Neural cell (in vitro differentiated cells): ENCODE data around the gene CYCS. TPM values are rescaled to one million over a fixed set of nuclear protein-coding genes. Genes with fewer than 3 reads are reported as not detected.
"Not testable (repeated sequence)": the region's sequence is repeated elsewhere in the genome, so short reads cannot be mapped to it uniquely, and the experiment has no call there.

ENCODE experiments used
- H2AFZ ChIP-seq: fragments of 200-600, 300-800 bp; sonication (generic), shearing (Covaris generic); 2 replicates; pipeline ENCODE4 v1.6.0; 2014; ENCODE audit warnings: low read depth, mild to moderate bottlenecking, antibody characterized with exemption, low read length, moderate library complexity
- H3F3A ChIP-seq: fragments of 200-600 bp; shearing (Covaris generic); 2 replicates; pipeline ENCODE4 v1.6.1; 2016; ENCODE audit warnings: mild to moderate bottlenecking, moderate library complexity, mixed read lengths, antibody characterized with exemption, low read length; ENCODE audit not compliant: insufficient read depth, poor library complexity, severe bottlenecking
- H3K27ac ChIP-seq: fragments of 200-600, 300-800 bp; sonication (generic), shearing (Covaris generic); 2 replicates; pipeline ENCODE4 v1.5.1; 2014; ENCODE audit warnings: mild to moderate bottlenecking, low read length, moderate library complexity
- H3K27me3 ChIP-seq: fragments of 300-800, 200-600 bp; sonication (generic), shearing (Covaris generic); 2 replicates; pipeline ENCODE4 v1.6.0; 2014; ENCODE audit warnings: mild to moderate bottlenecking, low read depth, low read length, moderate library complexity; ENCODE audit not compliant: insufficient read depth
- H3K36me3 ChIP-seq: fragments of 300-800, 200-600 bp; sonication (generic), shearing (Covaris generic); 2 replicates; pipeline ENCODE4 v1.5.1; 2014; ENCODE audit warnings: mild to moderate bottlenecking, antibody characterized with exemption, low read length, moderate library complexity; ENCODE audit not compliant: insufficient read depth
- H3K4me2 ChIP-seq: fragments of 300-800, 200-600 bp; sonication (generic), shearing (Covaris generic); 2 replicates; pipeline ENCODE4 v1.6.0; 2014; ENCODE audit warnings: mild to moderate bottlenecking, low read length
- H3K4me3 ChIP-seq: fragments of 300-800, 200-600 bp; sonication (generic), shearing (Covaris generic); 2 replicates; pipeline ENCODE4 v1.5.1; 2014; ENCODE audit warnings: mild to moderate bottlenecking, low read length, moderate library complexity
- H3K79me2 ChIP-seq: fragments of 200-600 bp; shearing (Covaris generic); replicated peaks from 2 replicates; pipeline ENCODE4 v1.6.0; 2014; ENCODE audit warnings: mild to moderate bottlenecking, low read length, moderate library complexity; ENCODE audit not compliant: insufficient read depth
- H3K9ac ChIP-seq: fragments of 300-800, 200-600 bp; sonication (generic), shearing (Covaris generic); 2 replicates; pipeline ENCODE4 v1.6.1; 2016; ENCODE audit warnings: mild to moderate bottlenecking, low read length, mixed read lengths
- H3K9me2 ChIP-seq: fragments of 200-600 bp; shearing (Covaris generic); 2 replicates; pipeline ENCODE4 v1.6.1; 2016; ENCODE audit warnings: mild to moderate bottlenecking, low read length, mixed read lengths; ENCODE audit not compliant: insufficient read depth
- H3K9me3 ChIP-seq: fragments of 200-600, 300-800 bp; sonication (generic), shearing (Covaris generic); 2 replicates; pipeline ENCODE4 v1.6.1; 2016; ENCODE audit warnings: mild to moderate bottlenecking, mixed run types, low read length, moderate library complexity, mixed read lengths
- H4K20me1 ChIP-seq: fragments of 200-600 bp; shearing (Covaris generic); 2 replicates; pipeline ENCODE4 v1.6.1; 2016; ENCODE audit warnings: mild to moderate bottlenecking, mixed run types; ENCODE audit not compliant: insufficient read depth
- EP300 ChIP-seq: fragments of 450-650 bp; conservative IDR thresholded peaks from 2 replicates; pipeline ENCODE4 v1.6.1; 2014; ENCODE audit warnings: antibody characterized with exemption, mild to moderate bottlenecking, moderate library complexity; ENCODE audit not compliant: poor library complexity, severe bottlenecking
- EZH2 ChIP-seq: fragments of 200-600, 300-800 bp; shearing (Covaris generic), sonication (generic); IDR thresholded peaks from 2 replicates; pipeline ENCODE4 v1.6.1; 2014; ENCODE audit warnings: antibody characterized with exemption, low read length, borderline replicate concordance, mild to moderate bottlenecking; ENCODE audit not compliant: insufficient read depth, poor library complexity, severe bottlenecking
- MXI1 ChIP-seq: fragments of 450-650 bp; conservative IDR thresholded peaks from 2 replicates; pipeline ENCODE4 v1.6.1; 2014; ENCODE audit warnings: antibody characterized with exemption, mild to moderate bottlenecking; ENCODE audit not compliant: poor library complexity, severe bottlenecking
- POLR2AphosphoS5 ChIP-seq: IDR thresholded peaks from 2 replicates; pipeline ENCODE4 v1.6.1; 2012
- RAD21 ChIP-seq: fragments of 450-650 bp; conservative IDR thresholded peaks from 2 replicates; pipeline ENCODE4 v1.6.1; 2014; ENCODE audit warnings: antibody characterized with exemption, mild to moderate bottlenecking, moderate library complexity
- SMC3 ChIP-seq: fragments of 450-650 bp; conservative IDR thresholded peaks from 2 replicates; pipeline ENCODE4 v1.6.1; 2014; ENCODE audit warnings: antibody characterized with exemption, mild to moderate bottlenecking, moderate library complexity; ENCODE audit not compliant: poor library complexity
- polyA plus RNA-seq: library from polyadenylated mRNA; depleted of rRNA; stranded (reverse); fragments of >200 nt; gene quantifications from 2 replicates; pipeline ENCODE4 v1.2.3, GENCODE V29; 2014
- TF ChIP-seq, protein P1 (sequence below): IDR thresholded peaks from 2 replicates; pipeline ENCODE4 v1.6.1; 2012; ENCODE audit warnings: borderline replicate concordance
- TF ChIP-seq, protein P2 (sequence below): fragments of 450-650 bp; IDR thresholded peaks from 2 replicates; pipeline ENCODE4 v1.5.1; 2014; ENCODE audit warnings: antibody characterized with exemption, mild to moderate bottlenecking, moderate library complexity; ENCODE audit not compliant: poor library complexity, severe bottlenecking

The CYCS gene
- polyA plus RNA-seq, 1 donor from 2014 or later, result 198 TPM

DNA sequence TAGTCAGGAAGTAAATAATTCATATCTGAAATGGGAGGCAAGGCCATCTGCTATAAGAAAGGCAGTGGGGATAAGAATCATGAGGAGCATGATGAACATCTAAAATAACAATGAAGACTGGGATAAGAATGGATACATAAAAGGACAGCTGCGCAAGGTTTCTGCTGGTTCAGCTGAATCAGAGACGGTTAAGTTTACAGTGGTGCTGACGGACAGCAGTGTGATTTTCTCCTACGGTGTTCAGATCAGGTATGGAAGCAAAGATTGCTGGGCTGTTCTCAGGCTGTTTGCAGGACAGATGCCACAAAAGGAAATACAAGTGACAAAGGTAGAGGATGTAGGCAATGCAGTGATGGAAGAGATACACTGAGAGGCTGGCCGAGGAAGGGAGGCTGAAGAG, 8.4 kb downstream of the CYCS start:
- Histone ChIP-seq H3K9me2 (no peaks in the 10 kb centered on the region), H3K79me2 (no peaks in the 10 kb centered on the region), H3K4me2 (no peak overlapping the region), H3K27me3 (no peaks in the 10 kb centered on the region), H3K27ac (no peak overlapping the region), H4K20me1 (no peaks in the 10 kb centered on the region), H3K36me3 (no peaks in the 10 kb centered on the region), H3K9ac (no peak overlapping the region), H3F3A (no peaks in the 10 kb centered on the region), H3K9me3 (no peaks in the 10 kb centered on the region), H2AFZ (no peak overlapping the region), H3K4me3 (no peak overlapping the region)
- TF ChIP-seq RAD21, result no peak

DNA sequence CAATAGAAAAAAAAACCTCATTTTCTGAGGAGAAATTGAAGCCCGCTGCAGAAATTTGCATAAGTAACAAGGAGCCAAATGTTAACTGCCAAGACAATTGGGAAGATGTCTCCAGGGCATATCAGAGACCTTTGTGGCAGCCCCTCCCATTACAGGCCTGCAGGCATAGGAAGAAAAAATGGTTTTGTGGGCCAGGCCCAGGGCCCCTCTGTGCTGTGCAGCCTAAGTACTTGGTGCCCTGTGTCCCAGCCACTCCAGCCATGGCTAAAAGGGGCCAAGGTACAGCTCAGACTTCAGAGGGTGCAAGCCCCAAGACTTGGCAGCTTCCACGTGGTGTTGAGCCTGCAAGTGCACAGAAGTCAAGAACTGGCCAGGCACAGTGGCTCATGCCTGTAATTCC, 14.5 kb downstream of the CYCS start:
- not testable (repeated sequence) for H3K9me2 ChIP-seq, H3F3A ChIP-seq, H3K4me3 ChIP-seq, H3K36me3 ChIP-seq, H3K9ac ChIP-seq, H2AFZ ChIP-seq, H3K79me2 ChIP-seq, H3K27me3 ChIP-seq, H3K9me3 ChIP-seq, H3K4me2 ChIP-seq, H3K27ac ChIP-seq, H4K20me1 ChIP-seq

DNA sequence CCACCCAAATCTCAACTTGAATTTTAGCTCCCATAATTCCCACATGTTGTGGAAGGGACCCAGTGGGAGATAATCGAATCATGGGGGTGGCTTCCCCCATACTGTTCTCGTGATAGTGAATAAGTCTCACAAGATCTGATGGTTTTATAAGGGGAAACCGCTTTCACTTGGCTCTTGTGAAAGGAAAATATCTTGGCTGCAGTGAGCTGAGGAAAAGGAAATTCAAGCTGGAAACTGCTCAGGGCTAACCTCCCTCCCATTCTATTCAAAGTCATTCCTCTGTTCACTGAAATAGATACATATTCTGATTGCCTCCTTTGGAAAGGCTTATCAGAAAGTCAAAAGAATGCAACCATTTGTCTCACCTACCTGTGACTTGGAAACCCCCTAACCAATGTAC, 15.8 kb downstream of the CYCS start:
- Histone ChIP-seq H3K9ac (no peak overlapping the region), H3K27me3 (no peaks in the 10 kb centered on the region), H3K4me3 (no peak overlapping the region), H3K9me3 (no peaks in the 10 kb centered on the region), H3F3A (no peaks in the 10 kb centered on the region), H4K20me1 (no peaks in the 10 kb centered on the region), H3K4me2 (no peak overlapping the region), H3K36me3 (no peaks in the 10 kb centered on the region), H3K9me2 (no peaks in the 10 kb centered on the region), H3K79me2 (no peaks in the 10 kb centered on the region), H3K27ac (no peak overlapping the region), H2AFZ (no peak overlapping the region)
- TF ChIP-seq, protein P1, sequence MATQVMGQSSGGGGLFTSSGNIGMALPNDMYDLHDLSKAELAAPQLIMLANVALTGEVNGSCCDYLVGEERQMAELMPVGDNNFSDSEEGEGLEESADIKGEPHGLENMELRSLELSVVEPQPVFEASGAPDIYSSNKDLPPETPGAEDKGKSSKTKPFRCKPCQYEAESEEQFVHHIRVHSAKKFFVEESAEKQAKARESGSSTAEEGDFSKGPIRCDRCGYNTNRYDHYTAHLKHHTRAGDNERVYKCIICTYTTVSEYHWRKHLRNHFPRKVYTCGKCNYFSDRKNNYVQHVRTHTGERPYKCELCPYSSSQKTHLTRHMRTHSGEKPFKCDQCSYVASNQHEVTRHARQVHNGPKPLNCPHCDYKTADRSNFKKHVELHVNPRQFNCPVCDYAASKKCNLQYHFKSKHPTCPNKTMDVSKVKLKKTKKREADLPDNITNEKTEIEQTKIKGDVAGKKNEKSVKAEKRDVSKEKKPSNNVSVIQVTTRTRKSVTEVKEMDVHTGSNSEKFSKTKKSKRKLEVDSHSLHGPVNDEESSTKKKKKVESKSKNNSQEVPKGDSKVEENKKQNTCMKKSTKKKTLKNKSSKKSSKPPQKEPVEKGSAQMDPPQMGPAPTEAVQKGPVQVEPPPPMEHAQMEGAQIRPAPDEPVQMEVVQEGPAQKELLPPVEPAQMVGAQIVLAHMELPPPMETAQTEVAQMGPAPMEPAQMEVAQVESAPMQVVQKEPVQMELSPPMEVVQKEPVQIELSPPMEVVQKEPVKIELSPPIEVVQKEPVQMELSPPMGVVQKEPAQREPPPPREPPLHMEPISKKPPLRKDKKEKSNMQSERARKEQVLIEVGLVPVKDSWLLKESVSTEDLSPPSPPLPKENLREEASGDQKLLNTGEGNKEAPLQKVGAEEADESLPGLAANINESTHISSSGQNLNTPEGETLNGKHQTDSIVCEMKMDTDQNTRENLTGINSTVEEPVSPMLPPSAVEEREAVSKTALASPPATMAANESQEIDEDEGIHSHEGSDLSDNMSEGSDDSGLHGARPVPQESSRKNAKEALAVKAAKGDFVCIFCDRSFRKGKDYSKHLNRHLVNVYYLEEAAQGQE, result no peak
- no peak for TF ChIP-seq MXI1
- TF ChIP-seq SMC3, result no peak
- TF ChIP-seq, protein P2, sequence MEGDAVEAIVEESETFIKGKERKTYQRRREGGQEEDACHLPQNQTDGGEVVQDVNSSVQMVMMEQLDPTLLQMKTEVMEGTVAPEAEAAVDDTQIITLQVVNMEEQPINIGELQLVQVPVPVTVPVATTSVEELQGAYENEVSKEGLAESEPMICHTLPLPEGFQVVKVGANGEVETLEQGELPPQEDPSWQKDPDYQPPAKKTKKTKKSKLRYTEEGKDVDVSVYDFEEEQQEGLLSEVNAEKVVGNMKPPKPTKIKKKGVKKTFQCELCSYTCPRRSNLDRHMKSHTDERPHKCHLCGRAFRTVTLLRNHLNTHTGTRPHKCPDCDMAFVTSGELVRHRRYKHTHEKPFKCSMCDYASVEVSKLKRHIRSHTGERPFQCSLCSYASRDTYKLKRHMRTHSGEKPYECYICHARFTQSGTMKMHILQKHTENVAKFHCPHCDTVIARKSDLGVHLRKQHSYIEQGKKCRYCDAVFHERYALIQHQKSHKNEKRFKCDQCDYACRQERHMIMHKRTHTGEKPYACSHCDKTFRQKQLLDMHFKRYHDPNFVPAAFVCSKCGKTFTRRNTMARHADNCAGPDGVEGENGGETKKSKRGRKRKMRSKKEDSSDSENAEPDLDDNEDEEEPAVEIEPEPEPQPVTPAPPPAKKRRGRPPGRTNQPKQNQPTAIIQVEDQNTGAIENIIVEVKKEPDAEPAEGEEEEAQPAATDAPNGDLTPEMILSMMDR, result no peak
- TF ChIP-seq RAD21, result no peak
- TF ChIP-seq POLR2AphosphoS5, result no peak
- no peak for TF ChIP-seq EZH2
- TF ChIP-seq EP300, result no peak
